Erythroblast (primary cell): ENCODE measurements around the gene JSRP1.

Experiments used
- DNase-seq, 2 experiments: peaks; one replicate each; lab custom pipeline; 2025; lab: John Stamatoyannopoulos, UW
- GATA1 ChIP-seq: IDR thresholded peaks from 2 replicates; pipeline ENCODE4 v1.6.1; 2011; ENCODE audit warnings: low read depth, mild to moderate bottlenecking, control low read depth, low read length, moderate library complexity
- POLR2A ChIP-seq: IDR thresholded peaks from 2 replicates; pipeline ENCODE4 v1.6.1; 2011; ENCODE audit warnings: mild to moderate bottlenecking, low read length

The JSRP1 gene

GRCh38 chr19:2231621-2232221 is 24.5 kb downstream of the JSRP1 start:
- DNase-seq = peak in 1 of 2 experiments; percentile 36
- TF ChIP-seq GATA1 = no peak
- peak; percentile 25 for TF ChIP-seq POLR2A

GRCh38 chr19:2230807-2231533 is 25.2 kb downstream of the JSRP1 start:
- TF ChIP-seq GATA1 = no peak
- TF ChIP-seq POLR2A = no peak
- DNase-seq = no peak

GRCh38 chr19:2230033-2230531 is 26.1 kb downstream of the JSRP1 start:
- no peak for DNase-seq
- no peak for TF ChIP-seq GATA1
- no peak for TF ChIP-seq POLR2A

GRCh38 chr19:2229103-2230032 is 26.8 kb downstream of the JSRP1 start:
- TF ChIP-seq POLR2A = peak; percentile 21
- TF ChIP-seq GATA1 = no peak
- no peak for DNase-seq

GRCh38 chr19:2228157-2229030 is 27.8 kb downstream of the JSRP1 start:
- no peak for TF ChIP-seq POLR2A
- TF ChIP-seq GATA1 = no peak
- no peak for DNase-seq

GRCh38 chr19:2227415-2228156 is 28.6 kb downstream of the JSRP1 start:
- no peak for TF ChIP-seq POLR2A
- no peak for TF ChIP-seq GATA1
- DNase-seq = no peak

GRCh38 chr19:2226840-2227360 is 29.3 kb downstream of the JSRP1 start:
- TF ChIP-seq GATA1 (no peak), POLR2A (no peak)
- no peak for DNase-seq

GRCh38 chr19:2226051-2226839 is 30.0 kb downstream of the JSRP1 start:
- DNase-seq = no peak
- no peak for TF ChIP-seq GATA1
- no peak for TF ChIP-seq POLR2A

- TF ChIP-seq POLR2A (no peak), GATA1 (no peak)
- no peak for DNase-seq
Measured at GRCh38 chr19:2225415-2226050, 30.7 kb downstream of the JSRP1 start.

GRCh38 chr19:2224754-2225349 is 31.4 kb downstream of the JSRP1 start:
- TF ChIP-seq POLR2A (no peak), GATA1 (no peak)
- no peak for DNase-seq

GRCh38 chr19:2223959-2224358 is 32.3 kb downstream of the JSRP1 start:
- DNase-seq = no peak
- TF ChIP-seq POLR2A = no peak
- no peak for TF ChIP-seq GATA1
